HCT116 (cell line): ENCODE results near the gene FLNB. TPM values are rescaled to one million over a fixed set of nuclear protein-coding genes. Genes with fewer than 3 reads are reported as not detected.

Experiments
- ATAC-seq: fragments of 200-7000 bp; cut with Tn5 transposase; 2 replicates; pipeline ENCODE4 v1.9.1; 2020; ENCODE audit warnings: mild to moderate bottlenecking, moderate library complexity
- BruUV-seq: library from RNA; stranded (reverse); fragments of 400-500 nt; replicated peaks from 2 replicates; lab custom pipeline; 2021; lab: Mats Ljungman, UMichigan
- CTCF ChIA-PET: fragments of 300-600 bp; sonication (Branson Sonifier 250); formaldehyde crosslinking; loops from one replicate; lab custom pipeline; 2021; ENCODE audit warnings: antibody characterized with exemption; lab: Charles Lee
- POLR2A ChIA-PET: fragments of 300-600, 350-600 bp; sonication (Branson Sonifier 250); formaldehyde crosslinking; loops from one replicate; lab custom pipeline; 2021; ENCODE audit warnings: antibody characterized with exemption; lab: Charles Lee
- RAD21 ChIA-PET, 2 experiments: fragments of 300-600 bp; sonication (Branson Sonifier 250); formaldehyde crosslinking; loops; one replicate each; lab custom pipeline; 2023; ENCODE audit warnings: low total read pairs in 2 of 2; ENCODE audit not compliant: uncharacterized antibody in 2 of 2, unreplicated experiment in 2 of 2, low non-redundant PET in 1 of 2; lab: Charles Lee
- DNase-seq: peaks from one replicate; pipeline ENCODE4 v3.0.0-alpha.2; 2010; ENCODE audit warnings: low read depth, low spot score
- H2AFZ ChIP-seq: fragments of 200-600 bp; shearing (Covaris generic), sonication (generic); 2 replicates; pipeline ENCODE4 v1.6.1; 2017; ENCODE audit warnings: low read depth, mixed run types, mixed read lengths, antibody characterized with exemption, low read length; ENCODE audit not compliant: poor library complexity, severe bottlenecking
- H3K27ac ChIP-seq: 2 replicates; pipeline ENCODE4 v1.5.1; 2012; ENCODE audit warnings: low read depth, low read length
- H3K27me3 ChIP-seq: fragments of 200-600 bp; sonication (generic); 2 replicates; pipeline ENCODE4 v1.6.1; 2016; ENCODE audit warnings: mixed run types, low read length, mixed read lengths; ENCODE audit not compliant: insufficient read depth
- H3K36me3 ChIP-seq, 2 experiments: fragments of 200-500 bp in 1 of 2; fragments of 200-600 bp in 1 of 2; sonication (Bioruptor generic) in 1 of 2; sonication (generic) in 1 of 2; 2 replicates each; pipeline versions ENCODE4 v1.5.1 to v1.6.1; 2014 to 2016; ENCODE audit warnings: low read length in 2 of 2, inconsistent platforms in 1 of 2, mixed read lengths in 1 of 2, mixed run types in 1 of 2; ENCODE audit not compliant: insufficient read depth in 2 of 2, control insufficient read depth in 1 of 2
- H3K4me1 ChIP-seq, 2 experiments: fragments of 200-600 bp in 1 of 2; sonication (generic) in 1 of 2; 2 replicates each; pipeline versions ENCODE4 v1.5.1 to v1.6.1; 2012 to 2017; ENCODE audit warnings: low read length in 2 of 2, inconsistent platforms in 1 of 2, mild to moderate bottlenecking in 1 of 2, mixed read lengths in 1 of 2, mixed run types in 1 of 2, moderate library complexity in 1 of 2; ENCODE audit not compliant: insufficient read depth in 2 of 2, control insufficient read depth in 1 of 2
- H3K4me2 ChIP-seq: fragments of 200-600 bp; sonication (generic); 2 replicates; pipeline ENCODE4 v1.6.1; 2017; ENCODE audit warnings: mixed run types, low read length, mixed read lengths
- H3K4me3 ChIP-seq, 2 experiments: fragments of 200-600 bp in 1 of 2; sonication (generic) in 1 of 2; replicated peaks in 1 of 2; 2 replicates each; pipeline ENCODE4 v1.5.1; 2011 to 2016; ENCODE audit warnings: low read length in 2 of 2, control low read depth in 1 of 2, low read depth in 1 of 2, mild to moderate bottlenecking in 1 of 2, mixed read lengths in 1 of 2, mixed run types in 1 of 2
- H3K79me2 ChIP-seq: fragments of 200-600 bp; sonication (generic); 2 replicates; pipeline ENCODE4 v1.6.1; 2017; ENCODE audit warnings: mild to moderate bottlenecking, mixed run types, low read length, moderate library complexity, mixed read lengths; ENCODE audit not compliant: insufficient read depth
- H3K9ac ChIP-seq: fragments of 200-600 bp; sonication (generic); 2 replicates; pipeline ENCODE4 v1.6.1; 2016; ENCODE audit warnings: low read length, mixed read lengths
- H3K9me2 ChIP-seq: fragments of 200-600 bp; sonication (generic), shearing (Covaris generic); 2 replicates; pipeline ENCODE4 v1.6.1; 2017; ENCODE audit warnings: mixed run types, mild to moderate bottlenecking, moderate library complexity; ENCODE audit not compliant: insufficient read depth
- H3K9me3 ChIP-seq, 2 experiments: fragments of 200-500 bp in 1 of 2; fragments of 200-600 bp in 1 of 2; sonication (Bioruptor generic) in 1 of 2; sonication (generic) in 1 of 2; 2 replicates each; pipeline ENCODE4 v1.6.1; 2014 to 2017; ENCODE audit warnings: low read length in 2 of 2, mixed read lengths in 2 of 2, inconsistent platforms in 1 of 2, low read depth in 1 of 2, mild to moderate bottlenecking in 1 of 2, mixed run types in 1 of 2, moderate library complexity in 1 of 2; ENCODE audit not compliant: control insufficient read depth in 1 of 2, insufficient read depth in 1 of 2
- H4K20me1 ChIP-seq: fragments of 200-600 bp; sonication (generic), shearing (Covaris generic); 2 replicates; pipeline ENCODE4 v1.6.1; 2017; ENCODE audit warnings: mixed run types, mild to moderate bottlenecking, moderate library complexity; ENCODE audit not compliant: insufficient read depth
- ATF3 ChIP-seq: IDR thresholded peaks from 2 replicates; pipeline ENCODE4 v1.6.1; 2012
- EGR1 ChIP-seq: IDR thresholded peaks from 2 replicates; pipeline ENCODE4 v1.6.1; 2012; ENCODE audit warnings: low read depth
- EZH2 ChIP-seq: fragments of 200-600 bp; sonication (generic); IDR thresholded peaks from 2 replicates; pipeline ENCODE4 v1.6.1; 2017; ENCODE audit warnings: antibody characterized with exemption, mixed run types
- EZH2phosphoT487 ChIP-seq: fragments of 200-600 bp; IDR thresholded peaks from 2 replicates; pipeline ENCODE4 v1.6.1; 2018; ENCODE audit warnings: antibody characterized with exemption, borderline replicate concordance
- SP1 ChIP-seq: IDR thresholded peaks from 2 replicates; pipeline ENCODE4 v1.6.1; 2012; ENCODE audit warnings: low read depth
- SRF ChIP-seq: IDR thresholded peaks from 2 replicates; pipeline ENCODE4 v1.6.1; 2012; ENCODE audit warnings: low read depth
- ZNF274 ChIP-seq: fragments of 200-500 bp; sonication (Bioruptor generic); IDR thresholded peaks from 2 replicates; pipeline ENCODE4 v1.6.1; 2014; ENCODE audit warnings: mild to moderate bottlenecking, low read depth, low read length, inconsistent platforms
- intact Hi-C: fragments of 100-400 bp; cut with micrococcal nuclease; formaldehyde crosslinking; loops from 2 replicates; pipeline ENCODE4 v1.10.0; 2022
- total RNA-seq: library from RNA; stranded (reverse); gene quantifications from one replicate; pipeline ENCODE4 v1.2.1, GENCODE V29; 2021; ENCODE audit not compliant: unreplicated experiment
- TF ChIP-seq, protein P1 (sequence below): IDR thresholded peaks from 2 replicates; pipeline ENCODE4 v1.6.1; 2012
- TF ChIP-seq, protein P2 (sequence below): IDR thresholded peaks from 2 replicates; pipeline ENCODE4 v1.6.1; 2012; ENCODE audit warnings: low read depth

FLNB gene
- total RNA-seq, 1 experiment from 2014 or later = 116 TPM

GRCh38 chr3:58119186-58119585, 111.0 kb downstream of the FLNB start (continued):
- no peak for TF ChIP-seq EZH2
- no peak for TF ChIP-seq EGR1
- TF ChIP-seq, protein P1, sequence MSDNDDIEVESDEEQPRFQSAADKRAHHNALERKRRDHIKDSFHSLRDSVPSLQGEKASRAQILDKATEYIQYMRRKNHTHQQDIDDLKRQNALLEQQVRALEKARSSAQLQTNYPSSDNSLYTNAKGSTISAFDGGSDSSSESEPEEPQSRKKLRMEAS = no peak
- TF ChIP-seq ATF3 = no peak

GRCh38 chr3:58120075-58120812, 112.0 kb downstream of the FLNB start:
- Histone ChIP-seq H3K27me3 (no peaks in the 10 kb centered on the region), H4K20me1 (no peaks in the 10 kb centered on the region), H3K27ac (no peak overlapping the region), H3K9me3 (no peaks in the 10 kb centered on the region), H3K9me2 (no peaks in the 10 kb centered on the region), H3K36me3 (peaks cover 24 to 36% of the 10 kb centered on the region in 2 experiments; a peak in 3 of 4 replicates), H2AFZ (no peak overlapping the region), H3K9ac (no peak overlapping the region), H3K4me2 (no peak overlapping the region), H3K4me1 (no peaks in the 10 kb centered on the region), H3K79me2 (no peaks in the 10 kb centered on the region)
- CTCF ChIA-PET = no interaction called here
- intact Hi-C loops = no loop called here
- POLR2A ChIA-PET = no interaction called here
- RAD21 ChIA-PET = no interaction called here
- no TSS peak for BruUV-seq
- no peak for ATAC-seq
- TF ChIP-seq SRF (no peak), ZNF274 (no peak), EZH2phosphoT487 (no peak), SP1 (no peak)
- TF ChIP-seq, protein P2, sequence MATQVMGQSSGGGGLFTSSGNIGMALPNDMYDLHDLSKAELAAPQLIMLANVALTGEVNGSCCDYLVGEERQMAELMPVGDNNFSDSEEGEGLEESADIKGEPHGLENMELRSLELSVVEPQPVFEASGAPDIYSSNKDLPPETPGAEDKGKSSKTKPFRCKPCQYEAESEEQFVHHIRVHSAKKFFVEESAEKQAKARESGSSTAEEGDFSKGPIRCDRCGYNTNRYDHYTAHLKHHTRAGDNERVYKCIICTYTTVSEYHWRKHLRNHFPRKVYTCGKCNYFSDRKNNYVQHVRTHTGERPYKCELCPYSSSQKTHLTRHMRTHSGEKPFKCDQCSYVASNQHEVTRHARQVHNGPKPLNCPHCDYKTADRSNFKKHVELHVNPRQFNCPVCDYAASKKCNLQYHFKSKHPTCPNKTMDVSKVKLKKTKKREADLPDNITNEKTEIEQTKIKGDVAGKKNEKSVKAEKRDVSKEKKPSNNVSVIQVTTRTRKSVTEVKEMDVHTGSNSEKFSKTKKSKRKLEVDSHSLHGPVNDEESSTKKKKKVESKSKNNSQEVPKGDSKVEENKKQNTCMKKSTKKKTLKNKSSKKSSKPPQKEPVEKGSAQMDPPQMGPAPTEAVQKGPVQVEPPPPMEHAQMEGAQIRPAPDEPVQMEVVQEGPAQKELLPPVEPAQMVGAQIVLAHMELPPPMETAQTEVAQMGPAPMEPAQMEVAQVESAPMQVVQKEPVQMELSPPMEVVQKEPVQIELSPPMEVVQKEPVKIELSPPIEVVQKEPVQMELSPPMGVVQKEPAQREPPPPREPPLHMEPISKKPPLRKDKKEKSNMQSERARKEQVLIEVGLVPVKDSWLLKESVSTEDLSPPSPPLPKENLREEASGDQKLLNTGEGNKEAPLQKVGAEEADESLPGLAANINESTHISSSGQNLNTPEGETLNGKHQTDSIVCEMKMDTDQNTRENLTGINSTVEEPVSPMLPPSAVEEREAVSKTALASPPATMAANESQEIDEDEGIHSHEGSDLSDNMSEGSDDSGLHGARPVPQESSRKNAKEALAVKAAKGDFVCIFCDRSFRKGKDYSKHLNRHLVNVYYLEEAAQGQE = no peak
- TF ChIP-seq, all 23 proteins: peak for 0
- no peak for DNase-seq
- no peak overlapping the region for H3K4me3 ChIP-seq
